H1 (cell line): ENCODE results near the gene UROS. TPM values are rescaled to one million over a fixed set of nuclear protein-coding genes. Genes with fewer than 3 reads are reported as not detected.

ENCODE experiments used
- CTBP2 ChIP-seq: IDR thresholded peaks from 2 replicates; pipeline ENCODE4 v1.7.0; 2011; ENCODE audit warnings: borderline replicate concordance, mild to moderate bottlenecking, moderate library complexity, mixed read lengths, low read length; ENCODE audit not compliant: insufficient read depth, insufficient read length
- GABPA ChIP-seq: IDR thresholded peaks from 2 replicates; pipeline ENCODE4 v1.6.1; 2011; ENCODE audit warnings: mild to moderate bottlenecking, low read length, moderate library complexity, borderline replicate concordance; ENCODE audit not compliant: insufficient read depth
- GTF2F1 ChIP-seq: IDR thresholded peaks from 2 replicates; pipeline ENCODE4 v1.6.1; 2012; ENCODE audit warnings: low read depth, low read length, improper control_type of control experiment, borderline replicate concordance
- polyA plus RNA-seq, 7 experiments: library from polyadenylated mRNA; depleted of rRNA in 3 of 7; stranded (reverse) in 5 of 7; unstranded in 2 of 7; fragments of >200 nt in 5 of 7; fragments of 200-250 nt in 2 of 7; gene quantifications; 1 replicate in 5 of 7; 2 replicates in 1 of 7; 4 replicates in 1 of 7; pipeline versions ENCODE4 v1.2.1 to v1.2.3, GENCODE V29; 2011 to 2013; ENCODE audit warnings: missing spikeins in 2 of 7, mixed read lengths in 2 of 7
- total RNA-seq: library from RNA; stranded (reverse); fragmentation: NEBNext Ultra II Directional; extraction: Animal tissue kit (Norgen Biotek cat#: 25700); gene quantifications from 2 replicates; pipeline ENCODE4 v1.2.1, GENCODE V29; 2021
- TF ChIP-seq, protein P1 (sequence below): fragments of 300-600 bp; sonication (generic); IDR thresholded peaks from 2 replicates; pipeline ENCODE4 v1.7.1; 2012; ENCODE audit warnings: low read length, moderate library complexity, mild to moderate bottlenecking, inconsistent platforms; ENCODE audit not compliant: insufficient replicate concordance

Gene UROS
- total and polyA plus RNA-seq, 2 of the 8 experiments (the other 6 are each of a cell fraction or from before 2014, with no cell fraction given): 45.6 to 58.0 TPM

DNA sequence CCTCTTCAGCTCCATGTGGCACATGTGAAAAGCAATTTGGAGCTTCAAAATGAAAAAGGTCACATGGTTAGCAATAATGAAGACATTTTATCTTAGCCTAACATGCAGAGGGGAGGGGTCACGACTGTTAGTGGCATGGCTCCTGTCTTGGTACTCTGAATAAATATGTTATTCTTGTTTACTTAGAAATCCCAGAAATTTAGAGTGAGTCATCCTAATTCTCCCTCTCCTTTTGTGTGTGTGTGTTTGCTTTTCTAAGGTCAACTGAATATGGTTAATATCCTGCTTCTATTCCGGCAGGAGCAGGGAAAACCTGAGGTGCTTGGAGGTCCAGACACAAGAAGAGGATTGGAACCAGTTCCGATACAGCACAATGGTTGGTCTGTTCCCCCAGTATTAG, 17.9 kb upstream of the UROS start (continued):
- TF ChIP-seq, protein P1, sequence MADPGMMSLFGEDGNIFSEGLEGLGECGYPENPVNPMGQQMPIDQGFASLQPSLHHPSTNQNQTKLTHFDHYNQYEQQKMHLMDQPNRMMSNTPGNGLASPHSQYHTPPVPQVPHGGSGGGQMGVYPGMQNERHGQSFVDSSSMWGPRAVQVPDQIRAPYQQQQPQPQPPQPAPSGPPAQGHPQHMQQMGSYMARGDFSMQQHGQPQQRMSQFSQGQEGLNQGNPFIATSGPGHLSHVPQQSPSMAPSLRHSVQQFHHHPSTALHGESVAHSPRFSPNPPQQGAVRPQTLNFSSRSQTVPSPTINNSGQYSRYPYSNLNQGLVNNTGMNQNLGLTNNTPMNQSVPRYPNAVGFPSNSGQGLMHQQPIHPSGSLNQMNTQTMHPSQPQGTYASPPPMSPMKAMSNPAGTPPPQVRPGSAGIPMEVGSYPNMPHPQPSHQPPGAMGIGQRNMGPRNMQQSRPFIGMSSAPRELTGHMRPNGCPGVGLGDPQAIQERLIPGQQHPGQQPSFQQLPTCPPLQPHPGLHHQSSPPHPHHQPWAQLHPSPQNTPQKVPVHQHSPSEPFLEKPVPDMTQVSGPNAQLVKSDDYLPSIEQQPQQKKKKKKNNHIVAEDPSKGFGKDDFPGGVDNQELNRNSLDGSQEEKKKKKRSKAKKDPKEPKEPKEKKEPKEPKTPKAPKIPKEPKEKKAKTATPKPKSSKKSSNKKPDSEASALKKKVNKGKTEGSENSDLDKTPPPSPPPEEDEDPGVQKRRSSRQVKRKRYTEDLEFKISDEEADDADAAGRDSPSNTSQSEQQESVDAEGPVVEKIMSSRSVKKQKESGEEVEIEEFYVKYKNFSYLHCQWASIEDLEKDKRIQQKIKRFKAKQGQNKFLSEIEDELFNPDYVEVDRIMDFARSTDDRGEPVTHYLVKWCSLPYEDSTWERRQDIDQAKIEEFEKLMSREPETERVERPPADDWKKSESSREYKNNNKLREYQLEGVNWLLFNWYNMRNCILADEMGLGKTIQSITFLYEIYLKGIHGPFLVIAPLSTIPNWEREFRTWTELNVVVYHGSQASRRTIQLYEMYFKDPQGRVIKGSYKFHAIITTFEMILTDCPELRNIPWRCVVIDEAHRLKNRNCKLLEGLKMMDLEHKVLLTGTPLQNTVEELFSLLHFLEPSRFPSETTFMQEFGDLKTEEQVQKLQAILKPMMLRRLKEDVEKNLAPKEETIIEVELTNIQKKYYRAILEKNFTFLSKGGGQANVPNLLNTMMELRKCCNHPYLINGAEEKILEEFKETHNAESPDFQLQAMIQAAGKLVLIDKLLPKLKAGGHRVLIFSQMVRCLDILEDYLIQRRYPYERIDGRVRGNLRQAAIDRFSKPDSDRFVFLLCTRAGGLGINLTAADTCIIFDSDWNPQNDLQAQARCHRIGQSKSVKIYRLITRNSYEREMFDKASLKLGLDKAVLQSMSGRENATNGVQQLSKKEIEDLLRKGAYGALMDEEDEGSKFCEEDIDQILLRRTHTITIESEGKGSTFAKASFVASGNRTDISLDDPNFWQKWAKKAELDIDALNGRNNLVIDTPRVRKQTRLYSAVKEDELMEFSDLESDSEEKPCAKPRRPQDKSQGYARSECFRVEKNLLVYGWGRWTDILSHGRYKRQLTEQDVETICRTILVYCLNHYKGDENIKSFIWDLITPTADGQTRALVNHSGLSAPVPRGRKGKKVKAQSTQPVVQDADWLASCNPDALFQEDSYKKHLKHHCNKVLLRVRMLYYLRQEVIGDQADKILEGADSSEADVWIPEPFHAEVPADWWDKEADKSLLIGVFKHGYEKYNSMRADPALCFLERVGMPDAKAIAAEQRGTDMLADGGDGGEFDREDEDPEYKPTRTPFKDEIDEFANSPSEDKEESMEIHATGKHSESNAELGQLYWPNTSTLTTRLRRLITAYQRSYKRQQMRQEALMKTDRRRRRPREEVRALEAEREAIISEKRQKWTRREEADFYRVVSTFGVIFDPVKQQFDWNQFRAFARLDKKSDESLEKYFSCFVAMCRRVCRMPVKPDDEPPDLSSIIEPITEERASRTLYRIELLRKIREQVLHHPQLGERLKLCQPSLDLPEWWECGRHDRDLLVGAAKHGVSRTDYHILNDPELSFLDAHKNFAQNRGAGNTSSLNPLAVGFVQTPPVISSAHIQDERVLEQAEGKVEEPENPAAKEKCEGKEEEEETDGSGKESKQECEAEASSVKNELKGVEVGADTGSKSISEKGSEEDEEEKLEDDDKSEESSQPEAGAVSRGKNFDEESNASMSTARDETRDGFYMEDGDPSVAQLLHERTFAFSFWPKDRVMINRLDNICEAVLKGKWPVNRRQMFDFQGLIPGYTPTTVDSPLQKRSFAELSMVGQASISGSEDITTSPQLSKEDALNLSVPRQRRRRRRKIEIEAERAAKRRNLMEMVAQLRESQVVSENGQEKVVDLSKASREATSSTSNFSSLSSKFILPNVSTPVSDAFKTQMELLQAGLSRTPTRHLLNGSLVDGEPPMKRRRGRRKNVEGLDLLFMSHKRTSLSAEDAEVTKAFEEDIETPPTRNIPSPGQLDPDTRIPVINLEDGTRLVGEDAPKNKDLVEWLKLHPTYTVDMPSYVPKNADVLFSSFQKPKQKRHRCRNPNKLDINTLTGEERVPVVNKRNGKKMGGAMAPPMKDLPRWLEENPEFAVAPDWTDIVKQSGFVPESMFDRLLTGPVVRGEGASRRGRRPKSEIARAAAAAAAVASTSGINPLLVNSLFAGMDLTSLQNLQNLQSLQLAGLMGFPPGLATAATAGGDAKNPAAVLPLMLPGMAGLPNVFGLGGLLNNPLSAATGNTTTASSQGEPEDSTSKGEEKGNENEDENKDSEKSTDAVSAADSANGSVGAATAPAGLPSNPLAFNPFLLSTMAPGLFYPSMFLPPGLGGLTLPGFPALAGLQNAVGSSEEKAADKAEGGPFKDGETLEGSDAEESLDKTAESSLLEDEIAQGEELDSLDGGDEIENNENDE: no peak
- TF ChIP-seq CTBP2 (no peak), GTF2F1 (no peak), GABPA (no peak)
- TF ChIP-seq, all 59 proteins: peak for 0
